Mesenchymal stem cell (in vitro differentiated cells and primary cell): ENCODE results near the gene GPR68.
"Not testable (repeated sequence)": the region's sequence is repeated elsewhere in the genome, so short reads cannot be mapped to it uniquely, and the experiment has no call there.

Experiments
- DNase-seq: peaks from one replicate; pipeline ENCODE4 v3.0.0-alpha.2; 2013
- H2AFZ ChIP-seq: one replicate; pipeline ENCODE4 v1.6.1; 2013; ENCODE audit warnings: low read depth, mild to moderate bottlenecking, control low read depth, inconsistent platforms, low read length, moderate library complexity
- H2AK5ac ChIP-seq: 2 replicates; pipeline ENCODE4 v1.6.1; 2013; ENCODE audit warnings: low read length, moderate library complexity, mild to moderate bottlenecking, inconsistent platforms; ENCODE audit not compliant: severe bottlenecking
- H2BK120ac ChIP-seq: one replicate; pipeline ENCODE4 v1.6.1; 2013; ENCODE audit warnings: low read depth, mild to moderate bottlenecking, inconsistent platforms, low read length, moderate library complexity
- H2BK12ac ChIP-seq, 2 experiments: one replicate each; pipeline ENCODE4 v1.6.1; 2013; ENCODE audit warnings: inconsistent platforms in 2 of 2, low read length in 2 of 2, mild to moderate bottlenecking in 2 of 2, moderate library complexity in 2 of 2, control low read depth in 1 of 2
- H2BK15ac ChIP-seq: one replicate; pipeline ENCODE4 v1.6.1; 2013; ENCODE audit warnings: mild to moderate bottlenecking, low read depth, inconsistent platforms; ENCODE audit not compliant: poor library complexity, severe bottlenecking
- H2BK5ac ChIP-seq: 2 replicates; pipeline ENCODE4 v1.6.1; 2013; ENCODE audit warnings: low read depth, mild to moderate bottlenecking, low read length, control low read depth, inconsistent platforms; ENCODE audit not compliant: poor library complexity, severe bottlenecking
- H3K14ac ChIP-seq, 2 experiments: one replicate each; pipeline ENCODE4 v1.6.1; 2013; ENCODE audit warnings: inconsistent platforms in 2 of 2, low read length in 2 of 2, control low read depth in 1 of 2, mild to moderate bottlenecking in 1 of 2, moderate library complexity in 1 of 2
- H3K18ac ChIP-seq, 2 experiments: one replicate each; pipeline ENCODE4 v1.6.1; 2013; ENCODE audit warnings: inconsistent platforms in 2 of 2, low read length in 2 of 2, control low read depth in 1 of 2, low read depth in 1 of 2, mild to moderate bottlenecking in 1 of 2
- H3K23ac ChIP-seq, 2 experiments: one replicate each; pipeline ENCODE4 v1.6.1; 2013; ENCODE audit warnings: inconsistent platforms in 2 of 2, low read length in 2 of 2, mild to moderate bottlenecking in 2 of 2, moderate library complexity in 2 of 2, control low read depth in 1 of 2
- H3K27ac ChIP-seq: 2 replicates; pipeline ENCODE4 v1.5.1; 2013; ENCODE audit warnings: mild to moderate bottlenecking, moderate library complexity, low read length, control low read depth, inconsistent platforms; ENCODE audit not compliant: poor library complexity, severe bottlenecking
- H3K27me3 ChIP-seq, 2 experiments: 2 replicates each; pipeline versions ENCODE4 v1.6.1 to v1.7.0; 2013; ENCODE audit warnings: low read length in 2 of 2, mild to moderate bottlenecking in 2 of 2, moderate library complexity in 2 of 2, control low read depth in 1 of 2, inconsistent platforms in 1 of 2; ENCODE audit not compliant: control insufficient read depth in 1 of 2, insufficient read depth in 1 of 2
- H3K36me3 ChIP-seq, 2 experiments: 2 replicates each; pipeline versions ENCODE4 v1.6.1 to v1.7.0; 2013; ENCODE audit warnings: low read length in 2 of 2, control low read depth in 1 of 2, inconsistent platforms in 1 of 2, low read depth in 1 of 2, mild to moderate bottlenecking in 1 of 2; ENCODE audit not compliant: insufficient read depth in 2 of 2, control insufficient read depth in 1 of 2
- H3K4ac ChIP-seq, 2 experiments: one replicate each; pipeline ENCODE4 v1.6.1; 2013; ENCODE audit warnings: inconsistent platforms in 2 of 2, low read length in 2 of 2, mild to moderate bottlenecking in 2 of 2, moderate library complexity in 2 of 2, control low read depth in 1 of 2, low read depth in 1 of 2
- H3K4me1 ChIP-seq: 2 replicates; pipeline ENCODE4 v1.6.1; 2013; ENCODE audit warnings: low read depth, low read length, control low read depth; ENCODE audit not compliant: control insufficient read depth, insufficient read depth
- H3K4me2 ChIP-seq: 2 replicates; pipeline ENCODE4 v1.6.1; 2013; ENCODE audit warnings: low read length, mild to moderate bottlenecking, inconsistent platforms; ENCODE audit not compliant: poor library complexity, severe bottlenecking
- H3K4me3 ChIP-seq, 2 experiments: 2 replicates each; pipeline versions ENCODE4 v1.5.1 to v1.7.0; 2013; ENCODE audit warnings: low read length in 2 of 2, mild to moderate bottlenecking in 2 of 2, control low read depth in 1 of 2, low read depth in 1 of 2; ENCODE audit not compliant: insufficient read depth in 1 of 2
- H3K79me1 ChIP-seq: replicated peaks from 2 replicates; pipeline ENCODE4 v1.6.1; 2013; ENCODE audit warnings: mild to moderate bottlenecking, control low read depth, low read length, inconsistent platforms; ENCODE audit not compliant: poor library complexity, severe bottlenecking
- H3K9ac ChIP-seq: 2 replicates; pipeline ENCODE4 v1.7.0; 2013; ENCODE audit warnings: mild to moderate bottlenecking, low read length, moderate library complexity
- H3K9me3 ChIP-seq: 2 replicates; pipeline ENCODE4 v1.7.0; 2013; ENCODE audit warnings: mild to moderate bottlenecking, low read length; ENCODE audit not compliant: control insufficient read depth
- H4K8ac ChIP-seq: one replicate; pipeline ENCODE4 v1.6.1; 2013; ENCODE audit warnings: inconsistent platforms, mild to moderate bottlenecking, low read length, moderate library complexity
- H4K91ac ChIP-seq: one replicate; pipeline ENCODE4 v1.6.1; 2013; ENCODE audit warnings: mild to moderate bottlenecking, low read length, inconsistent platforms
- WGBS: methylation state at CpG from one replicate; pipeline ENCODE4 v1.1.7; 2013; ENCODE audit warnings: mixed read lengths; 5-methylcytosine and 5-hydroxymethylcytosine counted together

GPR68 gene

GRCh38 chr14:91182753-91183152 lies 61.8 kb downstream of the GPR68 start:
- not testable (repeated sequence) for H3K14ac ChIP-seq, H3K18ac ChIP-seq, H4K91ac ChIP-seq, H3K27me3 ChIP-seq, H2BK120ac ChIP-seq, H3K23ac ChIP-seq, H3K9me3 ChIP-seq, DNase-seq, H3K79me1 ChIP-seq, H2BK5ac ChIP-seq, H2BK12ac ChIP-seq, H4K8ac ChIP-seq, H3K4me3 ChIP-seq, H3K4me2 ChIP-seq, H3K4ac ChIP-seq, H3K27ac ChIP-seq, H2AFZ ChIP-seq, H3K9ac ChIP-seq, H3K4me1 ChIP-seq, H2AK5ac ChIP-seq, H2BK15ac ChIP-seq
- peaks cover 17 to 55% of the 10 kb centered on the region in 2 experiments for H3K36me3 ChIP-seq
- whole genome bisulfite sequencing = 95% methylated on average over 2 of the region's 3 CpGs
